Adipocyte (in vitro differentiated cells): Measurements from ENCODE around the gene PDIK1L.

Experiments
- DNase-seq: peaks from one replicate; pipeline ENCODE4 v3.0.0-alpha.2; 2015; ENCODE audit warnings: low read depth
- H3K27me3 ChIP-seq: replicated peaks from 2 replicates; pipeline ENCODE4 v1.7.0; 2013; ENCODE audit warnings: mild to moderate bottlenecking, low read length, moderate library complexity; ENCODE audit not compliant: control insufficient read depth, insufficient read depth
- H3K36me3 ChIP-seq: 2 replicates; pipeline ENCODE4 v1.7.0; 2013; ENCODE audit warnings: low read length, mild to moderate bottlenecking, moderate library complexity; ENCODE audit not compliant: control insufficient read depth, insufficient read depth, severe bottlenecking
- H3K4me1 ChIP-seq: 2 replicates; pipeline ENCODE4 v1.7.0; 2013; ENCODE audit warnings: mild to moderate bottlenecking, low read length, moderate library complexity; ENCODE audit not compliant: control insufficient read depth, insufficient read depth
- H3K4me3 ChIP-seq: 2 replicates; pipeline ENCODE4 v1.7.0; 2013; ENCODE audit warnings: mild to moderate bottlenecking, low read length, moderate library complexity
- H3K9ac ChIP-seq: 2 replicates; pipeline ENCODE4 v1.7.0; 2013; ENCODE audit warnings: mild to moderate bottlenecking, low read length, moderate library complexity
- H3K9me3 ChIP-seq: 2 replicates; pipeline ENCODE4 v1.7.0; 2013; ENCODE audit warnings: mild to moderate bottlenecking, low read length, moderate library complexity; ENCODE audit not compliant: control insufficient read depth

PDIK1L gene

GRCh38 chr1:26160527-26161414, 49.1 kb downstream of the PDIK1L start:
- Histone ChIP-seq H3K4me3 (peak overlapping the region; percentile 60), H3K36me3 (no peaks in the 10 kb centered on the region), H3K4me1 (peaks cover 9% of the 10 kb centered on the region), H3K27me3 (peaks cover 48% of the 10 kb centered on the region), H3K9ac (no peak overlapping the region), H3K9me3 (no peaks in the 10 kb centered on the region)
- DNase-seq, result no peak

- no peaks in the 10 kb centered on the region for H3K36me3 ChIP-seq
- H3K27me3 ChIP-seq, result peaks cover 39% of the 10 kb centered on the region
- peak; percentile 77 for DNase-seq
- no peaks in the 10 kb centered on the region for H3K9me3 ChIP-seq
- H3K9ac ChIP-seq, result no peak overlapping the region
- H3K4me3 ChIP-seq, result peak overlapping the region; percentile 60
- H3K4me1 ChIP-seq, result peaks cover 9% of the 10 kb centered on the region
These were observed 50.0 kb downstream of the PDIK1L start for GRCh38 chr1:26161415-26162219.

DNA sequence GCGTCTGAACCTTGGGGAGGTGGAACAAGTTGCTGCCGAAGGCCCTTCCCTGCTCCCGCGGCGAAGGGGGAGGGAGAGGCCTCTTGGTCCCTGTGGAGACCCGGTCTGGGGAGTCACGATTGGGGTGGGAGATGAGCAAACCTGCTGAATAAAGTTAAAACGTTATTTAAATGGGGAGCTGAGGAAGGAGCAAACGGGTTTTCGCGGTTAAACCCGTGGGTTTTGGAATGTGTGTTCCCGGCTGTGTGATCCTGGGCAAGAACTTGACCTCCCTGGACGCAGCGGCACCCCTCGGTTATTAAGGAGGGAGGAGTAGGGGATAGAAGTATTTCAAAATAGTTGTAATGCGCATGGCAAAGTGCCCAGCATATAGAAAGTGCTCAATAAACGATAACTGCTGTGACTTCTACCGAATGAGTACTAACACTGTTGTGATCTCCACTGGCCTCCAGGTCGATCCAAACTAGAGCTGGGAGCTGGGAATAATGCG, 50.6 kb downstream of the PDIK1L start:
- Histone ChIP-seq H3K4me3 (peak overlapping the region; percentile 60), H3K9me3 (no peaks in the 10 kb centered on the region), H3K4me1 (peaks cover 9% of the 10 kb centered on the region), H3K27me3 (peaks cover 34% of the 10 kb centered on the region), H3K36me3 (no peaks in the 10 kb centered on the region), H3K9ac (no peak overlapping the region)
- DNase-seq, result no peak

GRCh38 chr1:26163684-26164035, 52.0 kb downstream of the PDIK1L start:
- DNase-seq, result no peak
- peaks cover 9% of the 10 kb centered on the region for H3K4me1 ChIP-seq
- H3K36me3 ChIP-seq, result no peaks in the 10 kb centered on the region
- no peak overlapping the region for H3K4me3 ChIP-seq
- H3K9me3 ChIP-seq, result no peaks in the 10 kb centered on the region
- H3K9ac ChIP-seq, result no peak overlapping the region
- H3K27me3 ChIP-seq, result peaks cover 21% of the 10 kb centered on the region

DNA sequence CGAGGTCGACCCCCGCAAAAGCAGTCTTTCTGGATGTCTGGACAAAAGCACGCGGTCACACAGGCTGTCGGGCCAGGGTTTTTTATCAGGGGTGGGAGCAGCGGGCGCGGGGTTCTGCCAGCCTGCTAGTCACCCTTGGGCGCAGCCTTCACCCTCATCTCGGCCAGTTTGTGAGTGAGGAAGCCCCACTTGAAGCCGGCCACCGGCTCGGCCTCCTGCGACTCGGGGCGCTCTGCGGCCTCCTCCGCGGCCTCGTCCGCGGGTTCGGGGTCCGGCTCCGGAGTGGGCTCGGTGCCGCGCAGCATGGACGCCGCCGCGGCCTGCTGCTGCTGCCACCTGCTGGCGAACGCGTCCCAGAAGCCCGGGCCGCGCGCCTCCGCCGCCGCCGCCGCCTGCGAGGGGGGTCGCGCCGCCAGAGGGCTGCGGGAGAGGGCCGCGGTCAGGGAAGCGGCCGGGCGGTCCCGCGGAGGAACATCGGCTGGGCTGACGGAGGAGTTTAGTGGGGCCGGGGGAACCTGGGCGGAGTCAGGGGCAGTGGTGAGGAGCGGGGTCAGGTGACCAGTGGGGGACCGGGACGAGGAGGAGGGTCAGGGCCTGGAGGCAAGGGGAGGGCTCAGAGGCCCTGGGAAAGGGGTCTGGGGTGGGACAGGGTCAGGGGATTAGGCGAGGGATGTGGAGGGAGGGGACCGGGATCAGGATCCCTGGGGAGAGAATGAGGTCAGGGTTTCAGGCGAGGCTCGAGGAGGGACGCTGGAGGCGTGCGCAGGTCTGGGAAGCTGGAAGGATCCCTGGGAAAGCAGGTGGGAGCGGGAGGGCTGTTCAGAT, 52.6 kb downstream of the PDIK1L start:
- Histone ChIP-seq H3K9me3 (no peaks in the 10 kb centered on the region), H3K27me3 (peaks cover 19% of the 10 kb centered on the region), H3K9ac (peak overlapping the region; percentile 34), H3K36me3 (no peaks in the 10 kb centered on the region), H3K4me1 (peaks cover 10% of the 10 kb centered on the region), H3K4me3 (peak overlapping the region; percentile 67)
- peak; percentile 76 for DNase-seq

DNA sequence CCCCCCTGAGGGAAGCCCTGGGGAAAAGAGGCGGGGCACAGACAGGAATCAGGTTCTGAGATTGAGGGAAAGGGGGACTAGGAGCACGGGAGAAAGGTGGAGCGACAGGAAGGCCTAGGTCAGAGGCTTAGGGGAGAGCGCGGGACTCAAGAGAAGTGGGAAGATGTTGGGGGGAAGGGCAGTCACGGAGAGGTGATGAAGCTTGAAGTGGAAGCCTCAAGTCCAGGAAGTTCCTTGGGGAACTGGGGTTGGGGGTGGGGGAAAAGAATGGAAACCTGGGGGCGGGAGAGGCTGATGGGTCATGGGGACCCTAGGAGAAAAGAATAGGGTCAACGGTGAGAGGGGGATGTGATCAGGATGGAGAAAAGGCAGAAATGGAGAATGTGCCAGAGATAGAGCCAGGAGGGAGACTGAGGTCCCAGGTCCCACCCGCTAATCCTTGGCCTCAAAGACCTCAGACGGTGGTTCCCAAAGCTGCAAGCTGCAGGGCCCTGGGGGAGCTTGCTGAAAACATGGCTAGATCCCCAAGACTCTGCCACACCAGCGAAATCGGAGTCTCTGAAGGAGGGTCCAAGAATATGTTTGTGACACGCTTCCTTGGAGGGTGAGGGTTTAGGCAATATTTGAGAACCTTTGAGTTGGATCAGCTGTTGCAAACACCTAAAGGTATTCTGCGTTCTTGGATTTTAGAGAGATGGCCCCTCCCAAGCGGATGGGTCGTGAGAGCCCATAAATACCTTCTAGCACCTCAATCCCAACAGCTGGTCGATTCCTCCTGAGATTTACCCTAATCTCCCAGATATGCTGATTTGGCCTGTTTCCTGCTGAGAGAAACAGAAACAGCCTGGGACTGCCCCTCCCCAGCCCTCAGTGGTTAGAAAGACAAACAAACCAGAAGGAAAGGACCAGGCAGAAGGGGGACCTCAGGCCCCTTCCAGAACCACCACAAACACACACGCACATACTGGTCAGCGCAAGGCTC, 53.5 kb downstream of the PDIK1L start:
- Histone ChIP-seq H3K9ac (no peak overlapping the region), H3K4me1 (peaks cover 14% of the 10 kb centered on the region), H3K9me3 (no peaks in the 10 kb centered on the region), H3K36me3 (no peaks in the 10 kb centered on the region), H3K27me3 (peaks cover 19% of the 10 kb centered on the region), H3K4me3 (no peak overlapping the region)
- DNase-seq, result no peak

DNA sequence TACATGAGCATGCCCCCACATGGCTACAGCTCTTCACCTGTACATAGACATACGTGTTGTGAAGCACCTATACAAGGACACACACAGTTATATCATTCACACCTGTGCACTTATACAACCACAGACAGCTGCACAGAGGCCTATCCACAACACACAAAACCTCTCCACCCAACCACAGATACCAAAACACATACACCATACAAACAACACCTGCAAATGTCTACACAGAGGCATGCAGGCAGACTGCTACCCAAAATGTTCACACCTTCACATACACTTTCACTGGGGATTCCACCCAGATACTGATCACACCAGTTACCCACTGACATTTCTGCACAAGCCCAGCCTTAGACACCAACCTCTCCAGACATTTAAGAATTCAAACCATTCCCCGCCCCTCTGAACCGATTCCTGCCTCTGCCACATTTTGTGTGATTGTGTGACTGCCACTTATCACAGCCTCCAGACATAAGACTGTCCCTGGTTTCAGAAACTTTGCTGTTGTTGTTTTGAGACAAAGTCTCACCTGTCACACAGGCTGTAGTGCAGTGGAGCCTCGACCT, 55.2 kb downstream of the PDIK1L start:
- peaks cover 13% of the 10 kb centered on the region for H3K27me3 ChIP-seq
- H3K4me1 ChIP-seq, result peaks cover 19% of the 10 kb centered on the region

GRCh38 chr1:26168410-26169197, 57.0 kb downstream of the PDIK1L start, which contains the start of gene C1orf232:
C1orf232 (minus strand) TSS chr1:26168963; CDS start chr1:26168499, 464 bp downstream.
- H3K9ac ChIP-seq, result peak within 1 kb of the TSS; percentile 96
- H3K36me3 ChIP-seq, result no peaks in the 10 kb centered on the region
- peaks cover 15% of the 10 kb centered on the region for H3K4me1 ChIP-seq
- peak within 1 kb of the TSS; percentile 89 for H3K4me3 ChIP-seq
- no peak for DNase-seq
- H3K9me3 ChIP-seq, result no peaks in the 10 kb centered on the region
- H3K27me3 ChIP-seq, result peaks cover 4% of the 10 kb centered on the region

More for the DNA sequence above, 55.2 kb downstream of the PDIK1L start:
- H3K9ac ChIP-seq, result no peak overlapping the region
- H3K36me3 ChIP-seq, result no peaks in the 10 kb centered on the region
- H3K9me3 ChIP-seq, result no peaks in the 10 kb centered on the region
- H3K4me3 ChIP-seq, result no peak overlapping the region
- DNase-seq, result no peak

DNA sequence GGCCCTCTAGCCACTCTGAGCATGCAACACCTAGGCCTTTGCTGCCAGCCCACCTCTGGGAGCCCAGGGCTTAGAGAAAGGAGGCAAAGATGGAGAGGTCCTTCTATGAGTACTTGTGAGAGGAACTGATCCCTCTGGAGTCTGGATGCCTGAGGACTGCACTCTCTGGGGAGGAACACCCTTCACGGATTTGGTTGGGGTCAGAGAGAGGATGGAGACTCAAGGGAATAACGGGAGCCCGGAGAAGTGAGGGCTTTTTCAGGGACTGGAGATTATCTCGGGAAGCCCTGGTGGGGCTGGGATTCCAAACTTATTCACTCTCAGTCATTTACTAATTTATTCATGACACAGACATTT, 57.6 kb downstream of the PDIK1L start:
- H3K4me3 ChIP-seq, result peak overlapping the region; percentile 89

More for the DNA sequence above, 57.6 kb downstream of the PDIK1L start:
- peak overlapping the region; percentile 96 for H3K9ac ChIP-seq
- H3K9me3 ChIP-seq, result no peaks in the 10 kb centered on the region
- DNase-seq, result no peak
- no peaks in the 10 kb centered on the region for H3K27me3 ChIP-seq
- peaks cover 15% of the 10 kb centered on the region for H3K4me1 ChIP-seq
- no peaks in the 10 kb centered on the region for H3K36me3 ChIP-seq
